ENCODE results near the gene NUPR2.
"Not testable (repeated sequence)": the region's sequence is repeated elsewhere in the genome, so short reads cannot be mapped to it uniquely, and the experiment has no call there.

The NUPR2 gene

GRCh38 chr7:56074371-56074791, 41.8 kb downstream of the NUPR2 start:
- DNase-seq = peak; percentile 79
- Mint-ChIP-seq H3K4me3 (no peak overlapping the region), H3K4me1 (ENCODE audit: low read depth) (peaks cover 4% of the 10 kb centered on the region), H3K27ac (peak overlapping the region; percentile 73), H3K36me3 (ENCODE audit: low read depth) (peaks cover 75% of the 10 kb centered on the region), H3K9me3 (no peaks in the 10 kb centered on the region), H3K27me3 (no peaks in the 10 kb centered on the region)

GRCh38 chr7:56066376-56066775, 49.8 kb downstream of the NUPR2 start:
- Mint-ChIP-seq H3K4me1 (ENCODE audit: low read depth) (peaks cover 33% of the 10 kb centered on the region), H3K36me3 (ENCODE audit: low read depth) (peaks cover 78% of the 10 kb centered on the region)
- H3K9me3 Mint-ChIP-seq, H3K27me3 Mint-ChIP-seq, H3K27ac Mint-ChIP-seq, H3K4me3 Mint-ChIP-seq: not testable (repeated sequence)
- peak; percentile 19 for DNase-seq
